Hematopoietic multipotent progenitor cell treated with erythropoietin and hydrocortisone succinate and interleukin-3 and kit ligand, for 15 days (in vitro differentiated cells): ENCODE data around the gene SUV39H1.
"Not testable (repeated sequence)": the region's sequence is repeated elsewhere in the genome, so short reads cannot be mapped to it uniquely, and the experiment has no call there.

ENCODE experiments used
- DNase-seq: peaks from one replicate; pipeline ENCODE4 v3.0.0-alpha.2; 2015; ENCODE audit warnings: low spot score

The SUV39H1 gene

GRCh38 chrX:48688531-48689150 is 7.9 kb upstream of the SUV39H1 start:
- DNase-seq: no peak

DNA sequence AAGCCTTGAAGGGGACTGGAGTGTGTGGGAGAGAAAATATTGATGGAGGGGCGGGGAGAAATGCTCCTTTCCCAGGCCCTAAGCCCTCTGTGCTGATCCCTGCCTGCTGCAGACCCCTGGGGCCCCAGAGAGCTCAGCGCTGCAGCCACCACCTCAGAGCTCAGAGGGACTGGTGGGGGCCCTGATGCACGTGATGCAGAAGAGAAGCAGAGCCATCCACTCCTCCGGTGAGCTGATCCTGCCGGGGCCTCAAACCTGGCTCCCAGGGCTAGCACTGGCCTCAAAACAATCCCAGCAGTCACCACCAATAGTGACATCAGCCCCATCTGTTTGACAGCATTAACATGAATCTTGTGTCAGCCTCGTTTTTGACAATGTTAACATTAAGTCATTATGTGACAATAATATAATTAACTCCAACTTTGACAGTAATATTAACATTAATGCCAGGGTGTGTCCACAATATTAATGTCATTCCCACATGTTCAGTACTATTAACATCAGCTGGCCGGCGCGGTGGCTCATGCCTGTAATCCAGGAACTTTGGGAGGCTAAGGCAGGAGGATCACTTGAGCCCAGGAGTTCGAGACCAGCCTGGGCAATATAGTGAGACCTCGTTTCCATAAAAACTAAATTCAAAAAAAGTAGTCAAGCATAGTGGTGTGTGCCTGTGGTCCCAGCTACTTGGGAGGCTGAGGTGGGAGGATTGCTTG is 7.2 kb upstream of the SUV39H1 start:
- no peak for DNase-seq

- DNase-seq: not testable (repeated sequence)
Observed at GRCh38 chrX:48691746-48692145, 4.8 kb upstream of the SUV39H1 start.

DNA sequence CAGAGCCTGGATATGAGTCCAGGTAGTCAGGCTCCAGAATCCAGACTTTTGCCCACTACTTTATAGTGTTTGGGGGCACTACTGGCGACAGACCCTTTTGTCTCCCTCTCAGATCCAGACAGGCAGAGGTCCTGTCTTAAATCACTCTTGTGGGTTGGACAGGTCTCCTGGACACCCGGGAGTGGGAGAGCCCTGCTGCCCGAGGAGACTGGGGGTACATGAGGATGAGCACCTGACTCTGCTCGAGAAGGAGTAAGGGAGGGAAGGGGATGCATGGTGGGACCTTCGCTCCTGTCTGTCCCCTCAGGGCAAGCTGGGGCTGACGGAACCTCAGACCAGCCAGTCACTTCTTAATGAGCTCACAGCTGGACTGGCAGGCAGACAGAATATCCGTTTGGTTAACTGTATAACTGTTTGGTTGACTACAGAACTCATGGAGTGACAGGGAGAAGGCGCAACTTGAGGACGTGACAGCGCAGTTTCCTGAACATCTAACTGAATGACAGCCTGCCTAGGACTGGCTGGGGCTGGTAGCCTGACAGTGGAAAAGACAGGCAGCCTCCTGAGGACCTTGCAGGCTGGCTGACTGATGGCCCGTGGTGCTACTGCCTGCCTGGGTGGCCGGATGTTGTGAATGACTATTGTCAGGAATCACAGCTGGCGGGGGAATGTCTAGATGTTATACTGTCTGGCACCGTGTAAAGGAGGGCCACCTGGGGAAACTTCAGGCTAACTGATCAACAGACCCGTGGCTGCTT is 1.6 kb upstream of the SUV39H1 start:
- DNase-seq: no peak

GRCh38 chrX:48695534-48695896 is 1.0 kb upstream of the SUV39H1 start:
- no peak for DNase-seq

DNA sequence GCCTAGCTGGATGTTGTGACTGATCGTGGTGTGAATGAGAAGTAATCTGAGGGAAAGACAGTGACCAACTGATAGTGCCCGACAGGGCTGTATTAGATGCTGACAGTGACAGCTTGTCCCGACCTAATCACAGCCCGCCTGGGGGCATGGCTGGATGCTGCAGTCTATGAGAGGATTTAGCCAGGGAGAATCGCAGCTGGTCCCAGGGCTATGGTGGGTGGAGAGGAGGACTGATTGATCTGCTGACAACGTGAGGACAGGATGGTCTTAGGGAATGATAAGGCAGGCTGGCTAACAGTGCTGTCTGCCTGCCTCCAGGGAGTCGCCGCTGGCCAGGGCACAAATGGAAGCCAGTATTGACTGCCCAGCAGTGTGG is 621 bp upstream of the SUV39H1 start:
- no peak for DNase-seq

DNA sequence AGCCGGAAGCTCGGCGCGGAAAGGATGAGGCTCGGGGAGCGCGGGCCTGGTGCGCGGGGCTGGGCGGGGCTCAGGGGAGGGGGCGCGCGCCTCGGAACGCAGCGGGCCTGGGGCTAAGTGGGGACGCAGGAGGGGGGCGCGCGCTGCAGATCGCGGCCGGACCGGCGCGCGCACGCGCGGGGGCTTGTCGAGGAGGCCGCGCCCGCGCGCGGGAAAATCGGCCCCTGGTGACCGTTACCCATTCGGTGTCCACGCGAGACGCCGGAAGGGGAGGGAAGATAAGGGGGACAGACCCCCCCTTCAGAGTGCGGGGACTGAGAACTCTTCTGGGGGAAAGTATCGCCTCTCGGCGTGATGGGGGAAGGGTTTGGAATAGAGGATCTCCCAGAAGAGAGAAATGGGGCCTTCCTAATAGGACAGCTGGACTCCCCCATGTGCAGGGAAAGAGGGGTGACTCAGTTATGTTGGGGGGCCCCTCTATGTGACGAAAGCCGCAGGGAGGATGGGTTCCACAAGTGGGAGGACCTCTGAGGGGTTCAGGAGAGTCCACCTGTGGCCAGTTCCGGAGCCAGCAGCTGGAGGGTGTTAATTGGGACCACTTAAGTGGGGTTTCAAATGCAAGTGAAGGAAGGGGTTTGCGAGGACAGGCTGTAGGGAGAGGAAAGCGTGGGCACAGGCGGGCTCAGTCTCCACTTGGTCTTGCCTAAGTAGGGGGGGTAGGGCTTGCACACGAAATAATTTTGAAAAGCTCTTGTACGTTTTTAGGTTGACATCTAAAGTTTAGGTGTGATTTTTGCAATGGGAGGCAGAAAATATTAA is 584 bp downstream of the SUV39H1 start:
- DNase-seq: peak; percentile 21

- no peak for DNase-seq
Observed at GRCh38 chrX:48698306-48698705, 1.8 kb downstream of the SUV39H1 start.

DNA sequence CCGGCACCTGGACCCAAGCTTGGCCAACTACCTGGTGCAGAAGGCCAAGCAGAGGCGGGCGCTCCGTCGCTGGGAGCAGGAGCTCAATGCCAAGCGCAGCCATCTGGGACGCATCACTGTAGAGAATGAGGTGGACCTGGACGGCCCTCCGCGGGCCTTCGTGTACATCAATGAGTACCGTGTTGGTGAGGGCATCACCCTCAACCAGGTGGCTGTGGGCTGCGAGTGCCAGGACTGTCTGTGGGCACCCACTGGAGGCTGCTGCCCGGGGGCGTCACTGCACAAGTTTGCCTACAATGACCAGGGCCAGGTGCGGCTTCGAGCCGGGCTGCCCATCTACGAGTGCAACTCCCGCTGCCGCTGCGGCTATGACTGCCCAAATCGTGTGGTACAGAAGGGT is 3.7 kb downstream of the SUV39H1 start:
- no peak for DNase-seq

DNA sequence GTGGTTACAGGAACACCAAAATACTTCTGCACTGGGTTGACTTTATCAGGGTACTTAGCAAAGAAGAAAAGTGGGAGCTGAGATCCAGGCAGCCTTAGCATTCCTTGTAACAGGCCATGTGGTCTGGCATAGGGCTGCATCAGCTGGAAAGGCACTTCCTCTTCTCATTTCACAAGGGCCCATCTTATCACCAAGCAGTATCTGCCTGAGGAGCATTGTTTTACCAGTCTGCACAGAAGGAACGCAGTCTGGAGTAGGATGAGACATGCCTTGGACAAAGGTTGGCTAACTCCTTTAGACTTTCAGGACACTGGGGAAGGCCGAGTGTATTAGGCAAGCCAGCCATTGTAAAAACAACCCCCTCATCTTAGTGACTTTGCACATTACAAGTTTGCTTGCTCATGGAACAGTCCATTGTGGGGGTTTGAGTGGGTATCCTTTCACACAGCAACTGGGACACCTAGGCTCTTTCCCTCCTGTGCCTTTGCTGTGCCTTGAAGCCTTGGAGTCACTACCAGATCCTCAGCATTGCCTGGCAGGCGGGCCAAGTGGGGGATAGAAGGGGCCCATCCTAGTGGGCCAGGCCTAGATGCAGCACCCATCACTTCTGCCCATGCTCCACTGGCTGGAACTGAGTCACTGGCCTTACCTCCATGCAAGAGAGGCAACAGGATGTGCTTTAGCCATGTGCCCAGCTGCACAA is 4.6 kb downstream of the SUV39H1 start:
- DNase-seq: no peak

DNA sequence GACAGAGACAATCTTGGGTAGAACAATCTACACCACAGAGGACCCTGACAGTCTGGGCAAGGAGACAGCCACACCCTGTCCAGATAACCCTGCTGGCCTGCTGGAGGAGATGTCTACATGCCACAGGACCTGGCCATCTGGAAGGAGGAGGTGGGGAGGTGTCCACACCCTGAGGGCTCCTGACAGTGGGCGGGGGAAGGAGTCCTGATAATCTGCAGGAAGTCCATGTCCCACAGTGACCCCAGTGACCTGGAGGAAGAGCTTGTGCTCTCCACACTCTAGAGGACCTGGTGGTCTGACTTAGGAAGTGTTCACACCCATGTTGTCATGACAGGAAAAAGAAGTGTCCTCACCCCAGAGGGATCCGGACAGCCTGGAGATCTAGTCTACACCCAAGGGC is 5.5 kb downstream of the SUV39H1 start:
- DNase-seq: peak; percentile 45

- DNase-seq: no peak
Observed at GRCh38 chrX:48702716-48703115, 6.2 kb downstream of the SUV39H1 start.

DNA sequence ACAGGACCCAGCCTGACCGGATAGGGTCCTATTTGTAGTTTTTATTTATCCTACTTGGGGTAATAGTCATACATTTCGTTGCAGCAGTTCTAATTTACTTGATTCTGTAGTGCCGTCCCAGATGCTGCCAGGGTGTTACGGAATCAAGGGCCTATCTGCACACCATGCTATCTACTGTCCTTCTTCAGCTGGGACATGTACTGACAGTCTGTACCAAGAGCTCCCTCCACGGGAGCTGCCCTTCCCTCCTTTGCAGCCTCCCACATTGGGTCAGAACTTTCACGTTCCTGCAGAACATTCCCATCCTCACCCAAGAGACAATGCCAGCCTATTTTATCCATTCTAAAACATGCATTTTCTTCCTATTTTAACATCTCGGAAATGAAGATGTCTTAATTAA is 6.7 kb downstream of the SUV39H1 start:
- no peak for DNase-seq

- DNase-seq: no peak
Observed at GRCh38 chrX:48703642-48704481, 7.3 kb downstream of the SUV39H1 start.

DNA sequence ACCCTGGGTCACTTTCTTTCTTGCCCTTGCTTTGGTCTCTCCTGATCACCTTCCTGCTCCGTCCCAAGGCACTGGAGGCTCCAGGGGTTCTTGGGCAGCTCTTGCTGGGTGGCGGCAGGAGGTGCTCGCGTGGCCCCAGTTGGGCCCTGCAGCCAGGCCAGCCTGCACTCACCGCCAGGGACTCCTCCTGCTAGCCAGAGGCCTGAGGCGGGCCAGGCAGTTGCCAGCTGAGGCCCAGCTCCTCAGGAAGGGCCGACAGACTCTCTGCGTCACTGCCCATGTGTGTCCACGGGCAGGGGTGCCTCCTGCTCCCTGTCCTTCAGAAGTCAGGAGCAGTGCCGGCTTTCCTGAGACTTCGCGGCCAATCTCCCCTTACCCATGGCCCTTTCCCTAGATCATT is 9.3 kb downstream of the SUV39H1 start:
- no peak for DNase-seq

- no peak for DNase-seq
Observed at GRCh38 chrX:48709522-48710112, 13.1 kb downstream of the SUV39H1 start.

- no peak for DNase-seq
Observed at GRCh38 chrX:48711162-48711928, 14.8 kb downstream of the SUV39H1 start.

- DNase-seq: no peak
Observed at GRCh38 chrX:48711929-48712505, 15.5 kb downstream of the SUV39H1 start.

GRCh38 chrX:48713847-48714246 is 17.3 kb downstream of the SUV39H1 start:
- no peak for DNase-seq
